HG03432 (cell line): ENCODE measurements around the gene SPOCK1.

Source experiments
- ATAC-seq: cut with Tn5 transposase; IDR thresholded peaks from one replicate; pipeline ENCODE4 v1.9.1; 2021; ENCODE audit warnings: mild to moderate bottlenecking, moderate library complexity; ENCODE audit not compliant: unreplicated experiment

The SPOCK1 gene

GRCh38 chr5:137088175-137088574, 411.0 kb downstream of the SPOCK1 start:
- no peak for ATAC-seq

- ATAC-seq: no peak
These were observed 412.8 kb downstream of the SPOCK1 start for GRCh38 chr5:137086342-137086741.

GRCh38 chr5:137085206-137085605, 413.9 kb downstream of the SPOCK1 start:
- ATAC-seq: no peak

- no peak for ATAC-seq
These were observed 415.1 kb downstream of the SPOCK1 start for GRCh38 chr5:137084016-137084415.

GRCh38 chr5:137082951-137083350, 416.2 kb downstream of the SPOCK1 start:
- no peak for ATAC-seq

- no peak for ATAC-seq
These were observed 420.9 kb downstream of the SPOCK1 start for GRCh38 chr5:137078171-137078665.

GRCh38 chr5:137075163-137075970, 423.8 kb downstream of the SPOCK1 start:
- peak; percentile 76 for ATAC-seq

GRCh38 chr5:137073189-137073588, 425.9 kb downstream of the SPOCK1 start:
- no peak for ATAC-seq

- peak; percentile 65 for ATAC-seq
These were observed 426.6 kb downstream of the SPOCK1 start for GRCh38 chr5:137072361-137073115.

GRCh38 chr5:137071931-137072330, 427.2 kb downstream of the SPOCK1 start:
- ATAC-seq: no peak

- ATAC-seq: no peak
These were observed 427.6 kb downstream of the SPOCK1 start for GRCh38 chr5:137071526-137071925.

- no peak for ATAC-seq
These were observed 428.6 kb downstream of the SPOCK1 start for GRCh38 chr5:137070521-137070920.

GRCh38 chr5:137069358-137069757, 429.8 kb downstream of the SPOCK1 start:
- ATAC-seq: no peak

GRCh38 chr5:137061382-137061781, 437.7 kb downstream of the SPOCK1 start:
- ATAC-seq: no peak

- no peak for ATAC-seq
These were observed 441.0 kb downstream of the SPOCK1 start for GRCh38 chr5:137058089-137058488.

GRCh38 chr5:137056676-137057075, 442.4 kb downstream of the SPOCK1 start:
- ATAC-seq: no peak

- no peak for ATAC-seq
These were observed 443.8 kb downstream of the SPOCK1 start for GRCh38 chr5:137055271-137055872.

- ATAC-seq: no peak
These were observed 444.3 kb downstream of the SPOCK1 start for GRCh38 chr5:137054792-137055191.

GRCh38 chr5:137054335-137054734, 444.8 kb downstream of the SPOCK1 start:
- no peak for ATAC-seq

- ATAC-seq: no peak
These were observed 448.0 kb downstream of the SPOCK1 start for GRCh38 chr5:137051161-137051560.

- no peak for ATAC-seq
These were observed 458.3 kb downstream of the SPOCK1 start for GRCh38 chr5:137040641-137041340.
